ENCODE data around the gene PPP1R17. TPM values are rescaled to one million over a fixed set of nuclear protein-coding genes. Genes with fewer than 3 reads are reported as not detected.

Gene PPP1R17
- total and polyA plus RNA-seq, 7 donors, result not detected

DNA sequence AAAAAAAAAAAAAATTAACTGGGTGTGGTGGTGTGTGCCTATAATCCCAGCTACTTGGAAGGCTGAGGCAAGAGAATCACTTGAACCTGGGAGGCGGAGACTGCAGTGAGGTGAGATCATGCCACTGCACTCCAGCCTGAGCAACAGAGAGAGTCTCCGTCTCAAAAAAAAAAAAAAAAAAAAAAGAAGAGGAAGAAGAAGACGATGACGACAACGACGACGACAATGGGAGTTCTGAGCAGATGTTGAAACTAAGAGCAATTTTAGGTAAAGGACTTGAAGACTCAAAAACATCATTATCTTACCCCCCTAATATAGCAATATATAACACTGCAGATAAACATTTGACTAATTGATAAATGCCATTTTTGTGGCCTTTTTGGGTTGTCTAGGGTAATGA is 39.5 kb upstream of the PPP1R17 start:
- no peaks in the 10 kb centered on the region for H3K4me1 ChIP-seq
- ATAC-seq (no peak), DNase-seq (no peak)
- H3K27me3 ChIP-seq (ENCODE audit: insufficient read depth in 3 of 3, low read length in 2 of 3), result no peaks in the 10 kb centered on the region
- TF ChIP-seq, protein P1, sequence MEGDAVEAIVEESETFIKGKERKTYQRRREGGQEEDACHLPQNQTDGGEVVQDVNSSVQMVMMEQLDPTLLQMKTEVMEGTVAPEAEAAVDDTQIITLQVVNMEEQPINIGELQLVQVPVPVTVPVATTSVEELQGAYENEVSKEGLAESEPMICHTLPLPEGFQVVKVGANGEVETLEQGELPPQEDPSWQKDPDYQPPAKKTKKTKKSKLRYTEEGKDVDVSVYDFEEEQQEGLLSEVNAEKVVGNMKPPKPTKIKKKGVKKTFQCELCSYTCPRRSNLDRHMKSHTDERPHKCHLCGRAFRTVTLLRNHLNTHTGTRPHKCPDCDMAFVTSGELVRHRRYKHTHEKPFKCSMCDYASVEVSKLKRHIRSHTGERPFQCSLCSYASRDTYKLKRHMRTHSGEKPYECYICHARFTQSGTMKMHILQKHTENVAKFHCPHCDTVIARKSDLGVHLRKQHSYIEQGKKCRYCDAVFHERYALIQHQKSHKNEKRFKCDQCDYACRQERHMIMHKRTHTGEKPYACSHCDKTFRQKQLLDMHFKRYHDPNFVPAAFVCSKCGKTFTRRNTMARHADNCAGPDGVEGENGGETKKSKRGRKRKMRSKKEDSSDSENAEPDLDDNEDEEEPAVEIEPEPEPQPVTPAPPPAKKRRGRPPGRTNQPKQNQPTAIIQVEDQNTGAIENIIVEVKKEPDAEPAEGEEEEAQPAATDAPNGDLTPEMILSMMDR (IDR thresholded peaks at IDR 0.05), result no peak
- no peak overlapping the region for H3K27ac ChIP-seq
- intact Hi-C loops (cut with DNase I), result no loop called here
- no peak overlapping the region for H3K4me3 ChIP-seq
- WGBS, 3 donors, result 77 to 96% (median 78%) methylated on average over 6 to 7 of the region's 7 CpGs
- H3K9me3 ChIP-seq, result no peaks in the 10 kb centered on the region
- no peaks in the 10 kb centered on the region for H3K36me3 ChIP-seq (ENCODE audit: insufficient read depth in 1 of 2, low read depth in 1 of 2)

DNA sequence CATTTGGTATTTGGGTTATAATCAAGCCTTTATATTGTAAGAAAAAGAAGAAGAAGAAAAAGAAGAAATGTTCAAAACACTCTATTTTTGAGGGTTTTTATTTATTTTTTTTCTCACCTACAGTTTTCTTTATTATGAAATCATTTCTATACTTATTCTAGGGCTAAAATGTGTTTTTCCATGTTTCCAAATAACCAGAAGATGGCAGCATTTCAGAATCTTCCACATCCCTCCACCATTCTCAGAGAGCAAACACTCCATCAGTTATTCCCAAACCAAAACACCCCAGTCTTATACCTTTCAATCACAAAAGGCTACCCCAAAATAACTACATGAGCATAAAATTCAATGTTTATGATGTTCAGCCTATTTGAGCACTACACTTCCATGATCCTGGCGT is 38.7 kb upstream of the PPP1R17 start:
- ATAC-seq (no peak), DNase-seq (no peak)
- intact Hi-C loops (cut with DNase I), result no loop called here
- TF ChIP-seq, protein P1 (IDR thresholded peaks at IDR 0.05), result no peak
- WGBS, 3 donors, result 83 to 94% (median 89%) methylated on average over 1 of the region's 1 CpG
- Histone ChIP-seq H3K4me1 (no peaks in the 10 kb centered on the region), H3K27ac (no peak overlapping the region), H3K9me3 (no peaks in the 10 kb centered on the region), H3K4me3 (no peak overlapping the region), H3K27me3 (ENCODE audit: insufficient read depth in 3 of 3, low read length in 2 of 3) (no peaks in the 10 kb centered on the region), H3K36me3 (ENCODE audit: insufficient read depth in 1 of 2, low read depth in 1 of 2) (no peaks in the 10 kb centered on the region)

GRCh38 chr7:31648880-31649279 is 38.1 kb upstream of the PPP1R17 start:
- H3K9me3 ChIP-seq, result no peaks in the 10 kb centered on the region
- H3K27me3 ChIP-seq (ENCODE audit: insufficient read depth in 3 of 3, low read length in 2 of 3), result no peaks in the 10 kb centered on the region
- DNase-seq (no peak), ATAC-seq (no peak)
- H3K4me1 ChIP-seq, result no peaks in the 10 kb centered on the region
- WGBS, 3 donors, result 86 to 90% (median 90%) methylated on average over 4 of the region's 4 CpGs
- no peaks in the 10 kb centered on the region for H3K36me3 ChIP-seq (ENCODE audit: insufficient read depth in 1 of 2, low read depth in 1 of 2)
- no peak overlapping the region for H3K4me3 ChIP-seq
- TF ChIP-seq, protein P1 (IDR thresholded peaks at IDR 0.05), result no peak
- H3K27ac ChIP-seq, result no peak overlapping the region
- intact Hi-C loops (cut with DNase I), result no loop called here

GRCh38 chr7:31651234-31652062 is 35.6 kb upstream of the PPP1R17 start:
- Histone ChIP-seq H3K27me3 (ENCODE audit: insufficient read depth in 3 of 3, low read length in 2 of 3) (no peaks in the 10 kb centered on the region), H3K9me3 (no peaks in the 10 kb centered on the region), H3K4me1 (no peaks in the 10 kb centered on the region), H3K36me3 (ENCODE audit: insufficient read depth in 1 of 2, low read depth in 1 of 2) (no peaks in the 10 kb centered on the region), H3K27ac (no peak overlapping the region), H3K4me3 (no peak overlapping the region)
- intact Hi-C loops (cut with DNase I), result no loop called here
- TF ChIP-seq, protein P1 (IDR thresholded peaks at IDR 0.05), result no peak
- DNase-seq (no peak), ATAC-seq (no peak)
- 44 to 48% (median 45%) methylated on average over 7 of the region's 7 CpGs for WGBS, 3 donors

DNA sequence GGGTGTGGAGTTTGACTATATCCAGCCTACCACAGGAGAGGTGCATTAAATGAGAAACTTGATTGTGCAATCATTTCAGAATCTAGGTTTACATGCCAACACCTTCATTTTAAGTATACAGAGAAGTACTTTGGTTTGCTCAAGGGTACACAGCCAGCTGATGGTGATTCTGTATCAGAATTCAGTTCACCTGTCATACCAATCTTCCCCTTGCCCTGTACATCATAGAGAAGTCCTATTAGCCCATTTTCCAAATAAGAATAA is 35.0 kb upstream of the PPP1R17 start:
- Histone ChIP-seq H3K36me3 (ENCODE audit: insufficient read depth in 1 of 2, low read depth in 1 of 2) (no peaks in the 10 kb centered on the region), H3K27ac (no peak overlapping the region), H3K4me1 (no peaks in the 10 kb centered on the region), H3K27me3 (ENCODE audit: insufficient read depth in 3 of 3, low read length in 2 of 3) (no peaks in the 10 kb centered on the region), H3K4me3 (no peak overlapping the region), H3K9me3 (no peaks in the 10 kb centered on the region)
- TF ChIP-seq, protein P1 (IDR thresholded peaks at IDR 0.05), result no peak
- DNase-seq (no peak), ATAC-seq (no peak)
- intact Hi-C loops (cut with DNase I), result no loop called here
